ENCODE data around the gene DBT. TPM values are rescaled to one million over a fixed set of nuclear protein-coding genes. Genes with fewer than 3 reads are reported as not detected.

DBT gene
- total and polyA plus RNA-seq, 7 donors, result 3.6 to 28.2 (median 16.1) TPM

DNA sequence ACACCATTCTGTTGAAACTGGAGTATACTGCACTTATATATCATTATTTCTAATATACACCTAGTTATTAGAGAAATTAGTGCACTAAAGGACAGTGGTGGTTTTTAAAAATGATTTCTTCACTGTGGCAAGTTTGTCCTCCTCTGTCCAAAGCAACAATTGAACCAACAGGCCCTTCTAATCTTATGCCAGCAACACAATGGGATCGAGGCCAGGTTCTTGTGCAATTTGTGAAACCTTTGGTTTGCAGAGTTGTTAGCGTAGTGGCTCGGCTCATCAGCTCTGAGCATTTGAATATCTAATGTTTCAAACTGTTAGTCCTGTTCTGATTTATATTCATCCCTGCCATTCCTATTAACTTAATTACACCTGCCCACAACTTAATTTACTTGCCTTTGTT, 61.7 kb downstream of the DBT start:
- ATAC-seq (peak; percentile 71 to 87 (median 80)), DNase-seq (peak; percentile 68 to 72)
- Histone ChIP-seq H3K36me3 (ENCODE audit: insufficient read depth in 1 of 2, low read depth in 1 of 2) (no peaks in the 10 kb centered on the region), H3K4me3 (peak overlapping the region; percentile 51), H3K9me3 (no peaks in the 10 kb centered on the region), H3K27me3 (ENCODE audit: insufficient read depth in 3 of 3, low read length in 2 of 3) (no peaks in the 10 kb centered on the region), H3K4me1 (peaks cover 25% of the 10 kb centered on the region), H3K27ac (peak overlapping the region; percentile 98)
- intact Hi-C loops (cut with DNase I), result loop anchor here in 1 of 2 donors (5.0 kb wide), 1 partner anchor 164 kb away; the partner anchor contains the start of gene CDC14A
- 23 to 31% (median 25%) methylated on average over 3 of the region's 3 CpGs for WGBS, 3 donors
- TF ChIP-seq, protein P1, sequence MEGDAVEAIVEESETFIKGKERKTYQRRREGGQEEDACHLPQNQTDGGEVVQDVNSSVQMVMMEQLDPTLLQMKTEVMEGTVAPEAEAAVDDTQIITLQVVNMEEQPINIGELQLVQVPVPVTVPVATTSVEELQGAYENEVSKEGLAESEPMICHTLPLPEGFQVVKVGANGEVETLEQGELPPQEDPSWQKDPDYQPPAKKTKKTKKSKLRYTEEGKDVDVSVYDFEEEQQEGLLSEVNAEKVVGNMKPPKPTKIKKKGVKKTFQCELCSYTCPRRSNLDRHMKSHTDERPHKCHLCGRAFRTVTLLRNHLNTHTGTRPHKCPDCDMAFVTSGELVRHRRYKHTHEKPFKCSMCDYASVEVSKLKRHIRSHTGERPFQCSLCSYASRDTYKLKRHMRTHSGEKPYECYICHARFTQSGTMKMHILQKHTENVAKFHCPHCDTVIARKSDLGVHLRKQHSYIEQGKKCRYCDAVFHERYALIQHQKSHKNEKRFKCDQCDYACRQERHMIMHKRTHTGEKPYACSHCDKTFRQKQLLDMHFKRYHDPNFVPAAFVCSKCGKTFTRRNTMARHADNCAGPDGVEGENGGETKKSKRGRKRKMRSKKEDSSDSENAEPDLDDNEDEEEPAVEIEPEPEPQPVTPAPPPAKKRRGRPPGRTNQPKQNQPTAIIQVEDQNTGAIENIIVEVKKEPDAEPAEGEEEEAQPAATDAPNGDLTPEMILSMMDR (IDR thresholded peaks at IDR 0.05), result no peak

GRCh38 chr1:100184536-100184935, 65.1 kb downstream of the DBT start:
- H3K27ac ChIP-seq, result no peak overlapping the region
- intact Hi-C loops (cut with DNase I), result no loop called here
- no peaks in the 10 kb centered on the region for H3K27me3 ChIP-seq (ENCODE audit: insufficient read depth in 3 of 3, low read length in 2 of 3)
- DNase-seq, result no peak
- H3K9me3 ChIP-seq, result no peaks in the 10 kb centered on the region
- no peak overlapping the region for H3K4me3 ChIP-seq
- no peak for ATAC-seq
- WGBS, 3 donors, result 15 to 32% (median 26%) methylated on average over 1 of the region's 1 CpG
- TF ChIP-seq, protein P1 (IDR thresholded peaks at IDR 0.05), result no peak
- H3K36me3 ChIP-seq (ENCODE audit: insufficient read depth in 1 of 2, low read depth in 1 of 2), result no peaks in the 10 kb centered on the region
- peaks cover 18% of the 10 kb centered on the region for H3K4me1 ChIP-seq

DNA sequence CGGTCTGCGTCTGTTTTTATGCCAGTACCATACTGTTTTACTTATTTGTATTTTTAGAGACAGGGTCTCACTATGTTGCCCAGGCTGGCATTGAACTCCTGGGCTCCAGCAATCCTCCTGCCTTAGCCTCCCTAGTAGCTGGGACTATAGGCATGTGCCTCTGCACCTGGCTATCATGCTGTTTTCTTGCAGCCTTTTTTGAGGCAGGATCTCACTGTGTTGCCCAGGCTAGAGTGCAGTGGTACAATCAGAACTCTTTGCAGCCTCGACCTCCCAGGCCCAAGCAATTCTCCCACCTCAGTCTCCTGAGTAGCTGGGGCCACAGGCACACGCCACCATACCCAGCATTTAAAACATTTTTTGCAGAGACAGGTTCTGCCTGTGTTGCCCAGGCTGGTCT, 66.3 kb downstream of the DBT start:
- H3K4me1 ChIP-seq, result peaks cover 16% of the 10 kb centered on the region
- H3K27ac ChIP-seq, result no peak overlapping the region
- no peaks in the 10 kb centered on the region for H3K9me3 ChIP-seq
- ATAC-seq (no peak), DNase-seq (no peak)
- no peaks in the 10 kb centered on the region for H3K36me3 ChIP-seq (ENCODE audit: insufficient read depth in 1 of 2, low read depth in 1 of 2)
- TF ChIP-seq, protein P1 (IDR thresholded peaks at IDR 0.05), result no peak
- intact Hi-C loops (cut with DNase I), result no loop called here
- WGBS, 3 donors, result 94 to 98% (median 97%) methylated on average over 4 of the region's 4 CpGs
- no peaks in the 10 kb centered on the region for H3K27me3 ChIP-seq (ENCODE audit: insufficient read depth in 3 of 3, low read length in 2 of 3)
- no peak overlapping the region for H3K4me3 ChIP-seq

DNA sequence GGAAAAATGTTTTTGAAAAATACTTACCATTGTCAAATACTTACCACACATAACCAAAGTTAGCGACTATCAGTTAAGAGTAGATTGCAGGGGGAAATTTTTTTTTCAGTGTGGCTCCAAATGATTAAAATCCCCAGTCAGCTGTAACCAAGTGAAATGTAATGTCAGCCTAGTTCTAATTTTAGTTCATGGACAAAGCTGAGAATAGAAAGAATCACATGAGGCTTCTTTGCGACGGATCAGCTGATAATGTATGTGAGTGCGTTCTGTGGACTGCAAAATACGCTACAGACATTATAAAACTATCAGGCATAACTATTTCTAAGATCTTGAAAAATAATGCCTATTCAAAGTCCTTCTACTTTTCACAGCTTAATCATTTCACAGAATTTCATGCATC, 71.5 kb downstream of the DBT start, which contains the start of gene LRRC39:
TSS of gene LRRC39 (minus strand) at position 166 of the 400 bp plus-strand sequence. CDS start 9,740 bp downstream, outside the sequence.
- intact Hi-C loops (cut with DNase I), result no loop called here
- Histone ChIP-seq H3K36me3 (ENCODE audit: insufficient read depth in 1 of 2, low read depth in 1 of 2) (peaks cover 0 to 5% of the 10 kb centered on the region in 2 donors), H3K9me3 (no peaks in the 10 kb centered on the region), H3K27me3 (ENCODE audit: insufficient read depth in 3 of 3, low read length in 2 of 3) (no peaks in the 10 kb centered on the region), H3K4me1 (peaks cover 9% of the 10 kb centered on the region), H3K27ac (peak within 1 kb of the TSS; percentile 83), H3K4me3 (peak within 1 kb of the TSS; percentile 69)
- ATAC-seq (peak; percentile 82 to 93 (median 86)), DNase-seq (no peak)
- TF ChIP-seq, protein P1 (IDR thresholded peaks at IDR 0.05), result no peak
- 16 to 35% (median 17%) methylated on average over 5 of the region's 5 CpGs for WGBS, 3 donors

Data from psoas muscle (tissue), 8 donors.